Endodermal cell (in vitro differentiated cells): ENCODE data around the gene VPS35. TPM values are rescaled to one million over a fixed set of nuclear protein-coding genes. Genes with fewer than 3 reads are reported as not detected.
"Not testable (repeated sequence)": the region's sequence is repeated elsewhere in the genome, so short reads cannot be mapped to it uniquely, and the experiment has no call there.

Experiments used
- DNase-seq: peaks from one replicate; pipeline ENCODE4 v3.0.0-alpha.2; 2017
- H3K27ac ChIP-seq: 2 replicates; pipeline ENCODE4 v1.5.1; 2013; ENCODE audit warnings: mild to moderate bottlenecking, low read depth, low read length, moderate library complexity
- H3K27me3 ChIP-seq: 2 replicates; pipeline ENCODE4 v1.6.1; 2013; ENCODE audit warnings: mild to moderate bottlenecking, low read length, moderate library complexity; ENCODE audit not compliant: insufficient read depth, control insufficient read depth, poor library complexity, severe bottlenecking
- H3K36me3 ChIP-seq: 2 replicates; pipeline ENCODE4 v1.7.0; 2013; ENCODE audit warnings: mild to moderate bottlenecking, low read length, moderate library complexity; ENCODE audit not compliant: control insufficient read depth, insufficient read depth
- H3K4me1 ChIP-seq: one replicate; pipeline ENCODE4 v1.7.0; 2013; ENCODE audit warnings: low read length; ENCODE audit not compliant: control insufficient read depth, insufficient read depth
- H3K4me3 ChIP-seq: 2 replicates; pipeline ENCODE4 v1.5.1; 2013; ENCODE audit warnings: mild to moderate bottlenecking, low read length, moderate library complexity
- H3K9ac ChIP-seq: 2 replicates; pipeline ENCODE4 v1.6.1; 2013; ENCODE audit warnings: mild to moderate bottlenecking, low read length, moderate library complexity; ENCODE audit not compliant: poor library complexity, severe bottlenecking; ENCODE audit errors: extremely low read depth
- H3K9me3 ChIP-seq: 2 replicates; pipeline ENCODE4 v1.6.1; 2013; ENCODE audit warnings: mild to moderate bottlenecking, low read length, moderate library complexity; ENCODE audit not compliant: control insufficient read depth
- H3K27ac Mint-ChIP-seq: 2 replicates; pipeline ENCODE4 v1.8.0; 2020; ENCODE audit warnings: mixed read lengths
- H3K27me3 Mint-ChIP-seq: 2 replicates; pipeline ENCODE4 v1.8.0; 2021; ENCODE audit warnings: mild to moderate bottlenecking, mixed read lengths; ENCODE audit not compliant: insufficient read depth
- H3K36me3 Mint-ChIP-seq: 2 replicates; pipeline ENCODE4 v1.8.0; 2020; ENCODE audit warnings: low read depth, mixed read lengths
- H3K4me1 Mint-ChIP-seq: 2 replicates; pipeline ENCODE4 v1.8.0; 2020; ENCODE audit warnings: mixed read lengths
- H3K4me3 Mint-ChIP-seq: 2 replicates; pipeline ENCODE4 v1.8.0; 2020; ENCODE audit warnings: mild to moderate bottlenecking, moderate library complexity, mixed read lengths
- H3K9me3 Mint-ChIP-seq: 2 replicates; pipeline ENCODE4 v1.8.0; 2020; ENCODE audit warnings: mild to moderate bottlenecking, mixed read lengths
- WGBS, 2 experiments: methylation state at CpG; one replicate each; pipeline versions ENCODE4 v1.1.5 to v1.1.7; 2013; ENCODE audit warnings: missing lambda C conversion rate in 2 of 2, mixed read lengths in 1 of 2; ENCODE audit not compliant: insufficient coverage in 1 of 2, insufficient read length in 1 of 2; 5-methylcytosine and 5-hydroxymethylcytosine counted together
- total RNA-seq, 2 donors: library from RNA; stranded (reverse); fragmentation: NEBNext Ultra II Directional in 1 of 2; extraction: Animal tissue kit (Norgen Biotek cat#: 25700) in 1 of 2; gene quantifications; 2 replicates in 1 of 2; 3 replicates in 1 of 2; pipeline ENCODE4 v1.2.1, GENCODE V29; 2021
- TF ChIP-seq, protein P1 (sequence below): fragments of 200-600 bp; sonication (generic); conservative IDR thresholded peaks from 2 replicates; pipeline ENCODE4 v1.5.0; 2021; ENCODE audit warnings: antibody characterized with exemption, mild to moderate bottlenecking

VPS35 gene
- total RNA-seq, 2 donors from 2014 or later = 95.7 to 119 TPM

DNA sequence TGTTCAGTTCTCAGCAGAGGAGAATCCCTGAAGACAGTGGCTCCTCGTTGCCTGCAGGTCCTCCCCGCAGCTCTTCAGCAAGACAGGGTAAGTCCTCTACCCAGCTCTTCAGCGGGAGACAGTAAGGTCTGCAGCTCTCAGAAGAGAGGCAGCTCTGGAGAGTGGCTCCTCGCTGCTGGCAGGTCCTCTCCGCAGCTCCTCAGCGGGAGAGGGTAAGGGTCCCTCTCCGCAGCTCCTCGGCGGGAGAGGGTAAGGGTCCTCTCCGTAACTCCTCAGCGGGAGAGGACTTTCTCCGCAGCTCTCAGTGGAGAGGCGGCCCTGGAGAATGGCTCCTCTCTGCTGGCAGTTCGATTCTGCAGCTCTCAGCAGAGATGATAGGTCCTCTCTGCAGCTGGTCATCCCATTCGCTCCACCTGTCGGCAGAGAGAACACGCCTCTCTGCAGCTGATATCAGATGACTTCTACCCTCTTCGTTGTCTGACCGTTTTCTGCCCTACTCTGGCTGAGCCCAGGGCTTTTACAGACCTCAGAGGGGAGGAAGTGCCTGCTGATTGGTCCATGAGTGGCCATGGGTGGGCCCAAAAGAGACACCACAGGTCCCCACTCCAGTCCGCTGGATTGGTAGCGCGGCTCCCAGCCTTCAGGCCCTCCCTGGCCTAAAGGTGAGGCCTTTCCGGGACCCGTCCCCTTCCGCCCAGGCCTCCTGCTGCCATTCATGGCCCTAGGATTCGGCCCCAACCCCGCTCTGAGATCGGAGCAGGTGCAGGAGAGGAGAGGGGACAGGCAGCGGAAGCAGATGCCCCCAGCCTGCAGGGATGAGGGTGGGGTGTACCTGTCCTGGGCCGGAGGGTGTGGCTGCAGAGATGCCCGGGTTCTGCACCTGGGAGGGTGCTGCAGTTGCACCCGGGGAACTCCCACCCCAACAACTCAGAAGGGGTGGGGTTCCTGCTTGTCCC is 55.9 kb downstream of the VPS35 start:
- Mint-ChIP-seq H3K4me3 (peak overlapping the region; percentile 67), H3K36me3 (no peaks in the 10 kb centered on the region), H3K27me3 (peaks cover 21% of the 10 kb centered on the region), H3K27ac (peak overlapping the region; percentile 69), H3K4me1 (peaks cover 18% of the 10 kb centered on the region), H3K9me3 (peaks cover 1% of the 10 kb centered on the region)
- Histone ChIP-seq H3K27me3 (peaks cover 4% of the 10 kb centered on the region), H3K4me3 (no peak overlapping the region), H3K9me3 (no peaks in the 10 kb centered on the region), H3K36me3 (no peaks in the 10 kb centered on the region), H3K4me1 (no peaks in the 10 kb centered on the region), H3K9ac (no peak overlapping the region), H3K27ac (no peak overlapping the region)
- TF ChIP-seq, protein P1, sequence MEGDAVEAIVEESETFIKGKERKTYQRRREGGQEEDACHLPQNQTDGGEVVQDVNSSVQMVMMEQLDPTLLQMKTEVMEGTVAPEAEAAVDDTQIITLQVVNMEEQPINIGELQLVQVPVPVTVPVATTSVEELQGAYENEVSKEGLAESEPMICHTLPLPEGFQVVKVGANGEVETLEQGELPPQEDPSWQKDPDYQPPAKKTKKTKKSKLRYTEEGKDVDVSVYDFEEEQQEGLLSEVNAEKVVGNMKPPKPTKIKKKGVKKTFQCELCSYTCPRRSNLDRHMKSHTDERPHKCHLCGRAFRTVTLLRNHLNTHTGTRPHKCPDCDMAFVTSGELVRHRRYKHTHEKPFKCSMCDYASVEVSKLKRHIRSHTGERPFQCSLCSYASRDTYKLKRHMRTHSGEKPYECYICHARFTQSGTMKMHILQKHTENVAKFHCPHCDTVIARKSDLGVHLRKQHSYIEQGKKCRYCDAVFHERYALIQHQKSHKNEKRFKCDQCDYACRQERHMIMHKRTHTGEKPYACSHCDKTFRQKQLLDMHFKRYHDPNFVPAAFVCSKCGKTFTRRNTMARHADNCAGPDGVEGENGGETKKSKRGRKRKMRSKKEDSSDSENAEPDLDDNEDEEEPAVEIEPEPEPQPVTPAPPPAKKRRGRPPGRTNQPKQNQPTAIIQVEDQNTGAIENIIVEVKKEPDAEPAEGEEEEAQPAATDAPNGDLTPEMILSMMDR = peak; percentile 26
- peak; percentile 96 for DNase-seq
- 76 to 79% methylated on average over 15 to 32 of the region's 32 CpGs for WGBS, 2 experiments

DNA sequence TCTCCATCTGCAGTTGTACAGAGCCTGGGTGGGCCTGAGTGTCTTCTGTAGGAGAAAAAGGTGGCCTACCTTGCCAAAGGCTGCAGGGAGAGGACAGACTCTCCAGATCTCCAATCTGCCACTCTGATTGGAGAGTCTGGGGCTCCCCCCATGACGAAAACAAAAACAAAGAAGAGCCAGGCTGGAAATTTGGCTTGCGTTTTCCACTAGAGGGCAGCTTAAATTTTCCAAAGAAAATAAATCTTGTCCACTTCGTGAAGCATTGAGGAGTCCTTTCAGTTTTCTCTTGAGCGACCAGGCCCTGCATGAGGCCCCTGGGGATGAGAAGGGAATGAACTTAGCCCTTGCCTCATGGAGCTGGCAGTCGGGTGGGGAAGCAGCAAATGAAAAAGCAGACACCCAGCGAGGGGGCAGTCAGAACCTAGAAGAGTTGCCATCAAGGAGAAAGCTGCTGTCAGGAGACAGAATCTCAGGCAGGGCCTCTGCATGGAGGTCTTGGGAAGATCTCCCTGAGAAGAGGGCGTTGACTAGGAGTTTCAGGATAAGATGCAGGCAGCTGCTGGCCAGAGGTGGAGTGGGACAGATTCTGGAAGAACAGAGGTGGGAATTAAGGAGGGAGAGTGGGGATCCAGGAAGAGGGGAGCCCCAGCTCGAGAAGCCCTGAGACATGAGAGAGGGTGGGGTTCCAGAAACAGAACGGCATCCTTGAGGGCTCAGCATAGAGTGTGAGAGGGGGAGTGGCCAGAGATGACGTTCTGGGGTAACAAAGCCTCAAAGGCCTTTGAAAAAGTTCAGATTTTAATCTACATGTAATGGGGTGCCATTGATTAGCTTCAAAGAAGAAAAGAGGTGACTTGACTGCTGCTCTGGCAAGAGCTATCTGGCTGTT is 59.4 kb downstream of the VPS35 start:
- peaks cover 1% of the 10 kb centered on the region for H3K27me3 Mint-ChIP-seq
- H3K9ac ChIP-seq = no peak overlapping the region
- H3K4me1 Mint-ChIP-seq = peaks cover 18% of the 10 kb centered on the region
- WGBS, 2 experiments = 58 to 60% methylated on average over 9 to 10 of the region's 10 CpGs
- H3K4me3 ChIP-seq = no peak overlapping the region
- peaks cover 1% of the 10 kb centered on the region for H3K9me3 Mint-ChIP-seq
- no peaks in the 10 kb centered on the region for H3K36me3 ChIP-seq
- no peak overlapping the region for H3K4me3 Mint-ChIP-seq
- no peak overlapping the region for H3K27ac ChIP-seq
- no peaks in the 10 kb centered on the region for H3K27me3 ChIP-seq
- H3K36me3 Mint-ChIP-seq = no peaks in the 10 kb centered on the region
- H3K27ac Mint-ChIP-seq = peak overlapping the region; percentile 31
- no peaks in the 10 kb centered on the region for H3K4me1 ChIP-seq
- TF ChIP-seq, protein P1 = peak; percentile 65
- peak; percentile 75 for DNase-seq
- H3K9me3 ChIP-seq = no peaks in the 10 kb centered on the region

DNA sequence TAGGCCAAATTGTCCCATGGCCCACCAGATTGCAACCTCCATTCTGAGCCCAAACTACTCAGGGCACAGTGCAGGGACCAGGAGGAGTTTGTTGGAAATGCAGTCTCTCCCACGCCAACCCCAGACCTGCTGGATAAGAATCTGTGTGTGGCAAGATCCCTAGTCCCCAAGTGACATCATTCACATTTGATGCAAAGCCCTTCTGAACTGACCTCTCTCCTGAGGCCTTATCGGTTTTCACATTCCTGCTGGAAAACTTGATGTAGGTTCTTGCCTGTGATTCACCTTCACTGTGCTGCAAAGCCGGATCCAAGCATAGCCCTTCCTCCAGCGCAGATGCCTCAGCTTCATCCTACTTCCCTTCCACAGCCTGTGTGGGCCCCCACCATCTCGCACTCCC is 61.2 kb downstream of the VPS35 start:
- H3K4me3 Mint-ChIP-seq = no peak overlapping the region
- 82 to 94% methylated on average over 4 to 5 of the region's 5 CpGs for WGBS, 2 experiments
- no peaks in the 10 kb centered on the region for H3K36me3 Mint-ChIP-seq
- H3K27ac Mint-ChIP-seq = no peak overlapping the region
- no peaks in the 10 kb centered on the region for H3K27me3 ChIP-seq
- H3K9me3 Mint-ChIP-seq = peaks cover 1% of the 10 kb centered on the region
- H3K4me3 ChIP-seq = no peak overlapping the region
- H3K9ac ChIP-seq = no peak overlapping the region
- no peaks in the 10 kb centered on the region for H3K27me3 Mint-ChIP-seq
- DNase-seq = peak; percentile 31
- no peaks in the 10 kb centered on the region for H3K4me1 ChIP-seq
- H3K9me3 ChIP-seq = no peaks in the 10 kb centered on the region
- TF ChIP-seq, protein P1 = no peak
- H3K27ac ChIP-seq = no peak overlapping the region
- H3K36me3 ChIP-seq = no peaks in the 10 kb centered on the region
- H3K4me1 Mint-ChIP-seq = peaks cover 18% of the 10 kb centered on the region

DNA sequence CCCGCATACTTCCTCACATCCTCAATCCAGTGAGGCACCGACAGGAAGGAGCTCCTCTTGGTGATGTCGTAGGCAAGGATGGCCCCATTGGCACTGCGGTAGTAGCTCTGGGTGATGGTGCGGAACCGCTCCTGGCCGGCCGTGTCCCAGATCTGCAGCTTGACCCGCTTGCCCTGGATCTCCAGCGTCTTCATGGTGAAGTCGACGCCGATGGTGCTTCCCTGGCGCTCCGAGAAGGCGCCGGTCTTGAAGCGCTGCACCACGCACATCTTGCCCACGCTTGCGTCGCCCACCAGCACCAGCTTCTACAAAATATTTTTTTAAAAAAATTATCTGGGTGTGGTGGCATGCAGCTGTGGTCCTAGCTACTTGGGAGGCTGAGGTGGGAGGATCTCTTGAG is 62.3 kb downstream of the VPS35 start:
- H3K4me1 ChIP-seq, H3K36me3 ChIP-seq, H3K27me3 ChIP-seq, DNase-seq, H3K27me3 Mint-ChIP-seq, H3K9me3 Mint-ChIP-seq, H3K36me3 Mint-ChIP-seq, H3K4me3 Mint-ChIP-seq, H3K9ac ChIP-seq, H3K9me3 ChIP-seq, H3K27ac Mint-ChIP-seq, H3K27ac ChIP-seq, H3K4me3 ChIP-seq: not testable (repeated sequence)
- 97% methylated on average over 16 of the region's 22 CpGs; no CpG with 5 or more reads in 1 of the 2 experiments for WGBS, 2 experiments
- H3K4me1 Mint-ChIP-seq = peaks cover 12% of the 10 kb centered on the region
